GM18867 (cell line): ENCODE measurements around the gene SOX21.
"Not testable (repeated sequence)": the region's sequence is repeated elsewhere in the genome, so short reads cannot be mapped to it uniquely, and the experiment has no call there.

Experiments
- ATAC-seq: cut with Tn5 transposase; IDR thresholded peaks from one replicate; pipeline ENCODE4 v1.9.1; 2021; ENCODE audit warnings: mild to moderate bottlenecking, moderate library complexity; ENCODE audit not compliant: unreplicated experiment

Gene SOX21

GRCh38 chr13:94712287-94712811, at the start of gene SOX21:
Gene SOX21 (minus strand): TSS chr13:94712545. CDS start chr13:94712049, 496 bp downstream.
- no peak for ATAC-seq

- ATAC-seq = no peak
Measured at GRCh38 chr13:94761407-94761806, 49.1 kb upstream of the SOX21 start.

- no peak for ATAC-seq
Measured at GRCh38 chr13:94759120-94759728, 46.9 kb upstream of the SOX21 start.

GRCh38 chr13:94758436-94758960, 46.2 kb upstream of the SOX21 start:
- no peak for ATAC-seq

GRCh38 chr13:94753327-94753726, 41.0 kb upstream of the SOX21 start:
- ATAC-seq = no peak

- no peak for ATAC-seq
Measured at GRCh38 chr13:94749162-94749561, 36.8 kb upstream of the SOX21 start.

- ATAC-seq = no peak
Measured at GRCh38 chr13:94739235-94739634, 26.9 kb upstream of the SOX21 start.

GRCh38 chr13:94731028-94731427, 18.7 kb upstream of the SOX21 start:
- no peak for ATAC-seq

- ATAC-seq = not testable (repeated sequence)
Measured at GRCh38 chr13:94729941-94730340, 17.6 kb upstream of the SOX21 start.

GRCh38 chr13:94726425-94726824, 14.1 kb upstream of the SOX21 start:
- no peak for ATAC-seq

GRCh38 chr13:94722609-94723345, 10.4 kb upstream of the SOX21 start:
- no peak for ATAC-seq

GRCh38 chr13:94718697-94719096, 6.4 kb upstream of the SOX21 start:
- ATAC-seq = not testable (repeated sequence)

GRCh38 chr13:94717916-94718315, 5.6 kb upstream of the SOX21 start:
- ATAC-seq = no peak

- no peak for ATAC-seq
Measured at GRCh38 chr13:94716016-94716415, 3.7 kb upstream of the SOX21 start.

GRCh38 chr13:94713561-94714182, 1.3 kb upstream of the SOX21 start:
- ATAC-seq = no peak

- ATAC-seq = no peak
Measured at GRCh38 chr13:94712812-94713560, 641 bp upstream of the SOX21 start.

GRCh38 chr13:94711561-94712286, 621 bp downstream of the SOX21 start:
- peak; percentile 22 for ATAC-seq

GRCh38 chr13:94710881-94711560, 1.3 kb downstream of the SOX21 start:
- peak; percentile 65 for ATAC-seq

- ATAC-seq = no peak
Measured at GRCh38 chr13:94710065-94710781, 2.1 kb downstream of the SOX21 start.
